Ascending aorta (tissue), 2 donors: ENCODE data around the gene EIF4E2. TPM values are rescaled to one million over a fixed set of nuclear protein-coding genes. Genes with fewer than 3 reads are reported as not detected.

Source experiments
- DNase-seq, 2 donors: peaks; one replicate each; pipeline ENCODE4 v3.0.0-alpha.2; 2019; ENCODE audit warnings: low spot score in 2 of 2
- H3K27ac ChIP-seq, 2 donors: fragments of 200-600 bp; sonication (generic); one replicate each; pipeline ENCODE4 v1.5.1; 2016 to 2017; ENCODE audit warnings: mild to moderate bottlenecking in 1 of 2
- H3K27me3 ChIP-seq: fragments of 200-600 bp; sonication (generic); one replicate; pipeline ENCODE4 v1.5.1; 2017
- H3K36me3 ChIP-seq, 2 donors: fragments of 200-600 bp; sonication (generic); one replicate each; pipeline ENCODE4 v1.5.1; 2016
- H3K4me1 ChIP-seq, 2 donors: fragments of 200-600 bp; sonication (generic); one replicate each; pipeline ENCODE4 v1.5.1; 2016 to 2017; ENCODE audit warnings: mild to moderate bottlenecking in 1 of 2
- H3K4me3 ChIP-seq, 2 donors: fragments of 200-600 bp; sonication (generic); one replicate each; pipeline ENCODE4 v1.5.1; 2016 to 2017; ENCODE audit warnings: mild to moderate bottlenecking in 1 of 2
- H3K9me3 ChIP-seq, 2 donors: fragments of 200-600 bp; sonication (generic); one replicate each; pipeline ENCODE4 v1.5.1; 2016
- intact Hi-C: fragments of 100-400 bp; cut with DNase I; formaldehyde crosslinking; loops from one replicate; pipeline ENCODE4 v1.15.1; 2023
- total RNA-seq: library from RNA; depleted of rRNA; stranded (reverse); fragments of >200 nt; gene quantifications from one replicate; pipeline ENCODE4 v1.1.0, GENCODE V29; 2016
- TF ChIP-seq, protein P1 (sequence below), 3 experiments: fragments of 200-600 bp in 2 of 3; fragments of 450-650 bp in 1 of 3; sonication (generic) in 2 of 3; IDR thresholded peaks; one replicate each; pipeline ENCODE4 v1.5.1; 2016 to 2019; ENCODE audit warnings: antibody characterized with exemption in 3 of 3, mild to moderate bottlenecking in 1 of 3, moderate library complexity in 1 of 3

Gene EIF4E2
- total RNA-seq, 1 donor from 2014 or later = 16.7 TPM

DNA sequence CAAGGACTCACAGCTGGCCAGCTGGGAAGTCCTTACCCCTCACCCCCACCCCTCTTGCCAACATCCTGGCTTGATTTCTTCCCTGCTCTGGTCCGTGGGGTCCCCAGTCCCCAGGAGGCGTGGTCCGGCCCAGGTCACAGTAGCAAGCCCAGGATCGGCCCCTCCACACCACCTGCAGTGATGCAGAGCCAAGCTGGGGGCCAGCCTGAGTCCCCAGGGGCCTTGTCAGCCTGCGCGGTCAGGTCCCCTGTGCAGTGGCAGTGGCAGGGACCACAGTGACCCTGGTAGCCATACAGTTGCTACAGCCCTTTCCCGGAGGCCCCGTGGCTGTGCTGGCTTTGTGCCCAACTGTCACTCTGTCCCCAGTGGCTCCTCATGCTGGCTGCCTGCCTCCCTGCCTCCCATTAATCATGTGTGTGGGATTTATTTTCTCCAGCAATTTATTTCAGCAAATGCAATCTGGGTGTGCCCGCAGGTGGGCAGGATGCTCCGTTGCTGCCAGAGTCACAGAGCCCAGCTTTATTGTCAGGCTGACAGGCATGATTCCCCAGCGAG is 39.1 kb upstream of the EIF4E2 start:
- TF ChIP-seq, protein P1, sequence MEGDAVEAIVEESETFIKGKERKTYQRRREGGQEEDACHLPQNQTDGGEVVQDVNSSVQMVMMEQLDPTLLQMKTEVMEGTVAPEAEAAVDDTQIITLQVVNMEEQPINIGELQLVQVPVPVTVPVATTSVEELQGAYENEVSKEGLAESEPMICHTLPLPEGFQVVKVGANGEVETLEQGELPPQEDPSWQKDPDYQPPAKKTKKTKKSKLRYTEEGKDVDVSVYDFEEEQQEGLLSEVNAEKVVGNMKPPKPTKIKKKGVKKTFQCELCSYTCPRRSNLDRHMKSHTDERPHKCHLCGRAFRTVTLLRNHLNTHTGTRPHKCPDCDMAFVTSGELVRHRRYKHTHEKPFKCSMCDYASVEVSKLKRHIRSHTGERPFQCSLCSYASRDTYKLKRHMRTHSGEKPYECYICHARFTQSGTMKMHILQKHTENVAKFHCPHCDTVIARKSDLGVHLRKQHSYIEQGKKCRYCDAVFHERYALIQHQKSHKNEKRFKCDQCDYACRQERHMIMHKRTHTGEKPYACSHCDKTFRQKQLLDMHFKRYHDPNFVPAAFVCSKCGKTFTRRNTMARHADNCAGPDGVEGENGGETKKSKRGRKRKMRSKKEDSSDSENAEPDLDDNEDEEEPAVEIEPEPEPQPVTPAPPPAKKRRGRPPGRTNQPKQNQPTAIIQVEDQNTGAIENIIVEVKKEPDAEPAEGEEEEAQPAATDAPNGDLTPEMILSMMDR (IDR thresholded peaks at IDR 0.05) = no peak
- no peak overlapping the region for H3K4me3 ChIP-seq
- no peaks in the 10 kb centered on the region for H3K27me3 ChIP-seq
- H3K36me3 ChIP-seq = no peaks in the 10 kb centered on the region
- no peaks in the 10 kb centered on the region for H3K9me3 ChIP-seq
- no peaks in the 10 kb centered on the region for H3K4me1 ChIP-seq
- intact Hi-C loops = no loop called here
- DNase-seq = no peak
- no peak overlapping the region for H3K27ac ChIP-seq

DNA sequence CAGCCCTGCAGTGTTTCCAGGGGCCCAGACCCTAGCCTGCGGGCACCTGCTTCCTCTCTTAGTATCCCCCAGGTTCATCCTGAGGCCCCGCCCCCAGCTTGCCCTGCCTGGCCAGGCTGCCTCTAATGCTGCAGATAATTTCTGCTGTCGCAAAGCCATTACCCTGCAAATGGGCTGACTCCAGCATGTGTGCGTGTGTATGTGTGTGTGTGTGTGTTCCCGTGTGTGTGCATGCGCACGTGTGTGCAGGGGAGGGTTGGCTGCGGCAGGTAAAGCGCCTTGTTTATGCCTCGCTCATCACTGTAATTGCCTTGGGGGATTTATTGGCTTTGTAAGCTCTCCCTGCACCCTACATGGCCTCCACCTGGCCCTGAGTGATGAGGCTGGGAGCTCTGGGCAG is 37.9 kb upstream of the EIF4E2 start:
- no peak for DNase-seq
- no peaks in the 10 kb centered on the region for H3K36me3 ChIP-seq
- H3K4me1 ChIP-seq = no peaks in the 10 kb centered on the region
- no peaks in the 10 kb centered on the region for H3K9me3 ChIP-seq
- no peak overlapping the region for H3K27ac ChIP-seq
- TF ChIP-seq, protein P1 (IDR thresholded peaks at IDR 0.05) = no peak
- intact Hi-C loops = no loop called here
- H3K27me3 ChIP-seq = no peaks in the 10 kb centered on the region
- no peak overlapping the region for H3K4me3 ChIP-seq

GRCh38 chr2:232513353-232513752 is 37.1 kb upstream of the EIF4E2 start:
- DNase-seq = no peak
- H3K36me3 ChIP-seq = no peaks in the 10 kb centered on the region
- H3K4me3 ChIP-seq = no peak overlapping the region
- no peaks in the 10 kb centered on the region for H3K27me3 ChIP-seq
- TF ChIP-seq, protein P1 (IDR thresholded peaks at IDR 0.05) = no peak
- no peaks in the 10 kb centered on the region for H3K4me1 ChIP-seq
- H3K9me3 ChIP-seq = no peaks in the 10 kb centered on the region
- no peak overlapping the region for H3K27ac ChIP-seq
- intact Hi-C loops = no loop called here

DNA sequence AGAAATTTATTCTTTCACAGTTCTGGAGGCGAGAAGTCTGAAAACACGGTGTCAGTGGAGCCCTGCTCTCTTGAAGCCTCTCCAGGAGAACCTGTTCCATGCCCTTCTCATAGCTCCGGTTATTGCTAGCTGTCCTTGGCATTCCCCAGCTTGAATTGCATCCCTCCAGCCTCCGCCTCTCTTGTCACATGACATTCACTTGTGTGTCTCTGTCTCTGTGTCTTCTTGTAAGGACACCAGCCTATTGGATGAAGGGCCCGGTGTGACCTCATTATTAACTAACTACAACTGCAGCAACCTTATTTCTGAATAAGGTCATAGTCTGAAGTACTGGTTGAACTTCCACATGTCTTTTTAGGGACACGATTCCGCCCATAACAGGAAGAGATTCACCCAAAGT is 34.9 kb upstream of the EIF4E2 start:
- Histone ChIP-seq H3K27me3 (no peaks in the 10 kb centered on the region), H3K4me3 (no peak overlapping the region), H3K27ac (no peak overlapping the region), H3K9me3 (no peaks in the 10 kb centered on the region), H3K4me1 (no peaks in the 10 kb centered on the region), H3K36me3 (no peaks in the 10 kb centered on the region)
- intact Hi-C loops = no loop called here
- no peak for DNase-seq
- TF ChIP-seq, protein P1 (IDR thresholded peaks at IDR 0.05) = no peak

GRCh38 chr2:232516551-232516950 is 33.9 kb upstream of the EIF4E2 start:
- no peak overlapping the region for H3K4me3 ChIP-seq
- TF ChIP-seq, protein P1 (IDR thresholded peaks at IDR 0.05) = no peak
- no peaks in the 10 kb centered on the region for H3K9me3 ChIP-seq
- peaks cover 2% of the 10 kb centered on the region for H3K27me3 ChIP-seq
- DNase-seq = no peak
- no peak overlapping the region for H3K27ac ChIP-seq
- intact Hi-C loops = no loop called here
- H3K36me3 ChIP-seq = no peaks in the 10 kb centered on the region
- peaks cover 0 to under 1% of the 10 kb centered on the region in 2 donors for H3K4me1 ChIP-seq

- H3K36me3 ChIP-seq = no peaks in the 10 kb centered on the region
- intact Hi-C loops = no loop called here
Measured at GRCh38 chr2:232518844-232519243, 31.6 kb upstream of the EIF4E2 start.

More at GRCh38 chr2:232518844-232519243, 31.6 kb upstream of the EIF4E2 start:
- H3K9me3 ChIP-seq = no peaks in the 10 kb centered on the region
- H3K4me3 ChIP-seq = no peak overlapping the region
- TF ChIP-seq, protein P1 (IDR thresholded peaks at IDR 0.05) = no peak
- peaks cover 25% of the 10 kb centered on the region for H3K27me3 ChIP-seq
- no peak overlapping the region for H3K27ac ChIP-seq
- peaks cover 12 to 16% of the 10 kb centered on the region in 2 donors for H3K4me1 ChIP-seq
- DNase-seq = no peak
